Measurements from ENCODE around the gene KRTAP9-2. TPM values are rescaled to one million over a fixed set of nuclear protein-coding genes. Genes with fewer than 3 reads are reported as not detected.
"Not testable (repeated sequence)": the region's sequence is repeated elsewhere in the genome, so short reads cannot be mapped to it uniquely, and the experiment has no call there.

The KRTAP9-2 gene
- total RNA-seq, 4 donors from 2014 or later = not detected

- no peak for TF ChIP-seq CTCF (IDR thresholded peaks at IDR 0.05)
- ATAC-seq (ENCODE audit: low FRiP score) (no peak), DNase-seq (ENCODE audit: low spot score) (no peak)
These were observed 10.8 kb upstream of the KRTAP9-2 start for GRCh38 chr17:41215681-41216080.

GRCh38 chr17:41223821-41224220 is 2.6 kb upstream of the KRTAP9-2 start:
- DNase-seq (ENCODE audit: low spot score) (no peak), ATAC-seq (ENCODE audit: low FRiP score) (no peak)
- no peak for TF ChIP-seq CTCF (IDR thresholded peaks at IDR 0.05)

DNA sequence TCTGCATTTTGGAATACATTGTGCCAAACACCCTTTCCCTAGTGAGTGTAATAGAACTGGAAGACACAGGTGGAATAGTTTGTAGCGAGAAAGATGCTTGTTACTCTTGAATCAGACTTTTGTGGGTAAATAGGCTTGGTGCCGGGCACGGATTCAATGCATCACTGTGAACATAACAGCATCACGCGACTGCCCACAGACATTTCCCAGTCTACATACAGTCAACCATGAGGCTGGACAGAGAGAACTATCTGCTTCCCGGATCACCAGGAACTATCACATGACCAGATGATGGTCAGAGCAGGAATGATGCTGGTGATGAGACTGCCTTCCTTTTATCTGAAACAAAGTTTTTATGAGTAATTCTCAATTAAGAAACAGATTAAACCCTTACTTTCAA is 397 bp upstream of the KRTAP9-2 start:
- DNase-seq (ENCODE audit: low spot score) = no peak
- ATAC-seq (ENCODE audit: low FRiP score) = no peak
- TF ChIP-seq CTCF (IDR thresholded peaks at IDR 0.05) = no peak

GRCh38 chr17:41230094-41230493 is 3.6 kb downstream of the KRTAP9-2 start:
- ATAC-seq (ENCODE audit: low FRiP score) = no peak
- no peak for TF ChIP-seq CTCF (IDR thresholded peaks at IDR 0.05)

GRCh38 chr17:41231731-41232130 is 5.3 kb downstream of the KRTAP9-2 start:
- DNase-seq (ENCODE audit: low spot score) = no peak
- no peak for ATAC-seq (ENCODE audit: low FRiP score)
- no peak for TF ChIP-seq CTCF (IDR thresholded peaks at IDR 0.05)

More at GRCh38 chr17:41230094-41230493, 3.6 kb downstream of the KRTAP9-2 start:
- DNase-seq (ENCODE audit: low spot score) = no peak

- ATAC-seq (ENCODE audit: low FRiP score); DNase-seq (ENCODE audit: low spot score): not testable (repeated sequence)
These were observed 6.1 kb downstream of the KRTAP9-2 start, which contains the start of gene KRTAP9-3 for GRCh38 chr17:41232399-41233105. Gene KRTAP9-3, plus strand, starts transcription at chr17:41232449. Its CDS starts 53 bp downstream, at chr17:41232502.

GRCh38 chr17:41237116-41237515 is 10.7 kb downstream of the KRTAP9-2 start:
- not testable (repeated sequence) for DNase-seq (ENCODE audit: low spot score); ATAC-seq (ENCODE audit: low FRiP score)

DNA sequence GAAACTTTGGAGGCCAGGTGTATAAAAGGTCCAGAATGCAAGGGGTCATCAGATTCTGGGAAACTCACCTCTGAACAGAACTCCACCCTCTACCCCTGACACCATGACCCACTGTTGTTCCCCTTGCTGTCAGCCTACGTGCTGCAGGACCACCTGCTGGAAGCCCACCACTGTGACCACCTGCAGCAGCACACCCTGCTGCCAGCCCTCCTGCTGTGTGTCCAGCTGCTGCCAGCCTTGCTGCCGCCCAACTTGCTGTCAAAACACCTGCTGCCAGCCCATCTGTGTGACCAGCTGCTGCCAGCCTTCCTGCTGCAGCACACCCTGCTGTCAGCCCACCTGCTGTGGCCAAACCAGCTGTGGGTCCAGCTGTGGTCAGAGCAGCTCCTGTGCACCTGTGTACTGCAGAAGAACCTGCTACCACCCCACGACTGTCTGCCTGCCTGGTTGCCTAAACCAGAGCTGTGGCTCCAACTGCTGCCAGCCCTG is 11.5 kb downstream of the KRTAP9-2 start, which contains the start of gene KRTAP9-8:
TSS of gene KRTAP9-8 (plus strand) at position 51 of the 489 bp plus-strand sequence. CDS start at position 104, 53 bp downstream.
- ATAC-seq (ENCODE audit: low FRiP score) = not testable (repeated sequence)

DNA sequence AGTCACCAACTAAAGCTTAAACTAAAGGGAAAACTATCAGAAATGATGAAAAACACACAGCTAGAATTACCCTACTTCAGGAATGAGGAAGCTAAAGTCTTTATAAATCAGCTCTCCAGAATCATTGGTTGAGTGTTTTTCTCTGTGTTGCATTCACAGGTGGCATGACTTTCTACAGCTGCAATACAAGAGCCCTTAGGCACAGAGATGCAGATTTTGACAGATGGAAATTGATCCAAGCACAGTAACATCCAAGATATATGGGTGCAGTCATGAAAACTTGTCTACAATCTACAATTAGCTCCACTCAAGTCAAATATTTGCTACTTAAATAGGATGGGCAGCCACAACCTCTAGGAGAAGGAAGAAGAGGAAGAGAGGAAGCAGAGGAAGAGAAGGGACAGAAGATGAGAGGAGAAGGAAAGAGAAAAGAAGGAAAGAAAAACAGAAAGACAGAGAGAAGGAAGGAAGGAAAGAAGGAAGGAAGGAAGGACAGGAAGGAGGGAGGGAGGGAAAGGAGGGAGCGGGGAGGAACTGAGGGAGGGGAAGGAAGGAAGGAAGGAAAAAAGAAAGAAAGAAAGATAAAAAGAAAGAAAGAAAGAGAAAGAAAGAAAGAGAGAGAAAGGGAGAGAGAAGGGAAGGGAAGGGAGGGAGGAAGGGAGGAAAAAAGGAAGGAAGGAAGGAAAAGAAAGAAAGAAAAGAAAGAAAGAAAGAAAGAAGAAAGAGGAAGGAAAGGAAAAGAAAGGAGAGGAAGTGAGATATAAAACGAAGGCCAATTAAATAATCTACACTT is 20.7 kb downstream of the KRTAP9-2 start:
- not testable (repeated sequence) for DNase-seq (ENCODE audit: low spot score); ATAC-seq (ENCODE audit: low FRiP score)

More for the DNA sequence above, 11.5 kb downstream of the KRTAP9-2 start, which contains the start of gene KRTAP9-8:
- DNase-seq (ENCODE audit: low spot score) = not testable (repeated sequence)

- DNase-seq (ENCODE audit: low spot score); ATAC-seq (ENCODE audit: low FRiP score): not testable (repeated sequence)
These were observed 23.3 kb downstream of the KRTAP9-2 start, which contains the start of gene KRTAP9-4 for GRCh38 chr17:41249637-41250240. Gene KRTAP9-4, plus strand, starts transcription at chr17:41249687. Its CDS starts 34 bp downstream, at chr17:41249721.
